ENCODE data around the gene ENTR1.

Gene ENTR1

GRCh38 chr9:136397643-136398042 is 12.8 kb downstream of the ENTR1 start:
- no peak for DNase-seq (ENCODE audit: low read depth in 2 of 2)

- DNase-seq (ENCODE audit: low read depth in 2 of 2): no peak
These were observed 14.2 kb downstream of the ENTR1 start for GRCh38 chr9:136396219-136396515.

- DNase-seq (ENCODE audit: low read depth in 2 of 2): no peak
These were observed 14.8 kb downstream of the ENTR1 start for GRCh38 chr9:136395345-136396218.

- no peak for DNase-seq (ENCODE audit: low read depth in 2 of 2)
These were observed 15.4 kb downstream of the ENTR1 start for GRCh38 chr9:136395020-136395340.

GRCh38 chr9:136394312-136395019 is 15.9 kb downstream of the ENTR1 start:
- no peak for DNase-seq (ENCODE audit: low read depth in 2 of 2)

GRCh38 chr9:136393531-136393930 is 16.9 kb downstream of the ENTR1 start:
- DNase-seq (ENCODE audit: low read depth in 2 of 2): no peak

- no peak for DNase-seq (ENCODE audit: low read depth in 2 of 2)
These were observed 17.6 kb downstream of the ENTR1 start for GRCh38 chr9:136392538-136393449.

GRCh38 chr9:136391737-136392537 is 18.5 kb downstream of the ENTR1 start:
- DNase-seq (ENCODE audit: low read depth in 2 of 2): no peak

- no peak for DNase-seq (ENCODE audit: low read depth in 2 of 2)
These were observed 21.0 kb downstream of the ENTR1 start for GRCh38 chr9:136389396-136389795.

GRCh38 chr9:136387217-136387616 is 23.2 kb downstream of the ENTR1 start:
- DNase-seq (ENCODE audit: low read depth in 2 of 2): no peak

- no peak for DNase-seq (ENCODE audit: low read depth in 2 of 2)
These were observed 24.4 kb downstream of the ENTR1 start for GRCh38 chr9:136386018-136386417.

- no peak for DNase-seq (ENCODE audit: low read depth in 2 of 2)
These were observed 25.4 kb downstream of the ENTR1 start for GRCh38 chr9:136385015-136385414.

- DNase-seq (ENCODE audit: low read depth in 2 of 2): no peak
These were observed 27.0 kb downstream of the ENTR1 start for GRCh38 chr9:136383436-136383835.

GRCh38 chr9:136381966-136382513 is 28.4 kb downstream of the ENTR1 start:
- no peak for DNase-seq (ENCODE audit: low read depth in 2 of 2)

GRCh38 chr9:136381311-136381710 is 29.1 kb downstream of the ENTR1 start:
- no peak for DNase-seq (ENCODE audit: low read depth in 2 of 2)

GRCh38 chr9:136380381-136380780 is 30.0 kb downstream of the ENTR1 start:
- DNase-seq (ENCODE audit: low read depth in 2 of 2): no peak

- DNase-seq (ENCODE audit: low read depth in 2 of 2): no peak
These were observed 30.5 kb downstream of the ENTR1 start for GRCh38 chr9:136379891-136380290.

- DNase-seq (ENCODE audit: low read depth in 2 of 2): no peak
These were observed 31.0 kb downstream of the ENTR1 start for GRCh38 chr9:136379401-136379800.

GRCh38 chr9:136379003-136379287 is 31.5 kb downstream of the ENTR1 start:
- no peak for DNase-seq (ENCODE audit: low read depth in 2 of 2)

- no peak for DNase-seq (ENCODE audit: low read depth in 2 of 2)
These were observed 32.0 kb downstream of the ENTR1 start for GRCh38 chr9:136378170-136379002.
